ENCODE results near the gene YWHAE. TPM values are rescaled to one million over a fixed set of nuclear protein-coding genes. Genes with fewer than 3 reads are reported as not detected.
"Not testable (repeated sequence)": the region's sequence is repeated elsewhere in the genome, so short reads cannot be mapped to it uniquely, and the experiment has no call there.

Gene YWHAE
- total and polyA plus RNA-seq, 9 of the 15 experiments (the other 6 are each of a cell fraction or from before 2014, with no cell fraction given): 184 to 727 (median 448) TPM

- Histone ChIP-seq H3K4me3 (no peak overlapping the region), H3K27me3 (ENCODE audit: control insufficient read depth in 2 of 2, insufficient read depth in 2 of 2, low read length in 2 of 2) (no peaks in the 10 kb centered on the region), H3K79me2 (ENCODE audit: control insufficient read depth, insufficient read depth, low read length) (peaks cover 68% of the 10 kb centered on the region), H3K36me3 (ENCODE audit: control insufficient read depth, insufficient read depth, low read length) (peaks cover 22% of the 10 kb centered on the region; the same call in 1 of the 3 replicates), H3K9me1 (ENCODE audit: control insufficient read depth, insufficient read depth, low read length) (no peaks in the 10 kb centered on the region), H3K4me1 (replicated peaks in 1 of 2; ENCODE audit: control insufficient read depth in 2 of 2, insufficient read depth in 2 of 2, low read length in 2 of 2) (no peaks in the 10 kb centered on the region; a peak in 1 of 5 replicates), H3K4me2 (ENCODE audit: insufficient read depth, low read length) (no peak overlapping the region), H3K9ac (ENCODE audit: insufficient read depth in 1 of 2, low read depth in 2 of 2, low read length in 2 of 2) (no peak overlapping the region), H4K20me1 (replicated peaks; ENCODE audit: control insufficient read depth, insufficient read depth, low read length) (peaks cover 4% of the 10 kb centered on the region; the same call in 1 of the 2 replicates), H2AFZ (ENCODE audit: low read depth, low read length) (no peak overlapping the region), H3K27ac (ENCODE audit: extremely low read depth, low read depth, low read length) (no peak overlapping the region), H3K9me3 (replicated peaks; ENCODE audit: control insufficient read depth, insufficient read depth, low read depth, low read length) (no peaks in the 10 kb centered on the region)
- POLR2A ChIA-PET: interaction anchor here (0.7 to 1.1 kb wide), 2 partner anchors 10 to 12 kb away, joined by 3 to 4 read pairs; partner anchors contain the start of gene CRK
- TF ChIP-seq ZBTB7A (IDR thresholded peaks at IDR 0.05; ENCODE audit: borderline replicate concordance, control insufficient read depth, low read depth, low read length): no peak
- no peak for TF ChIP-seq ZFP1 (CRISPR knock-in tag; IDR thresholded peaks at IDR 0.05)
- no peak for TF ChIP-seq ZBTB11 (CRISPR knock-in tag; IDR thresholded peaks at IDR 0.05)
- no peak for TF ChIP-seq U2AF2 (optimal IDR thresholded peaks at IDR 0.05; ENCODE audit: low read depth, low read length)
- TF ChIP-seq BHLHE40 (IDR thresholded peaks at IDR 0.05; ENCODE audit: low read length): no peak
- no peak for TF ChIP-seq ARHGAP35 (IDR thresholded peaks at IDR 0.05; ENCODE audit: partially characterized antibody)
- no peak for TF ChIP-seq ZNF668 (CRISPR knock-in tag; IDR thresholded peaks at IDR 0.05)
- no peak for TF ChIP-seq RBM14 (IDR thresholded peaks at IDR 0.05; ENCODE audit: borderline replicate concordance, insufficient read depth, low read depth, low read length)
- TF ChIP-seq ZNF75A (CRISPR knock-in tag; IDR thresholded peaks at IDR 0.05): no peak
- no peak for TF ChIP-seq XRCC3 (IDR thresholded peaks at IDR 0.05)
- TF ChIP-seq KAT2B (IDR thresholded peaks at IDR 0.05; ENCODE audit: low read depth, low read length): no peak
- TF ChIP-seq ZNF263 (CRISPR knock-in tag; IDR thresholded peaks at IDR 0.05; ENCODE audit: borderline replicate concordance): no peak
- no TSS peak for BruUV-seq (replicated peaks)
- WGBS (ENCODE audit: insufficient coverage, low coverage, missing lambda C conversion rate): 85% methylated on average over 7 of the region's 12 CpGs
- FAIRE-seq: no peak
- in situ Hi-C loops (cut with MboI): no loop called here
- intact Hi-C loops (cut with micrococcal nuclease): no loop called here
- CTCF ChIA-PET (ENCODE audit: low intra/inter-chr PET ratio): no interaction called here
- no peak for ATAC-seq
- no peak for DNase-seq (ENCODE audit: extremely low read depth in 1 of 4, low spot score in 3 of 4)
Observed at GRCh38 chr17:1446201-1446600, 46.2 kb upstream of the YWHAE start.

DNA sequence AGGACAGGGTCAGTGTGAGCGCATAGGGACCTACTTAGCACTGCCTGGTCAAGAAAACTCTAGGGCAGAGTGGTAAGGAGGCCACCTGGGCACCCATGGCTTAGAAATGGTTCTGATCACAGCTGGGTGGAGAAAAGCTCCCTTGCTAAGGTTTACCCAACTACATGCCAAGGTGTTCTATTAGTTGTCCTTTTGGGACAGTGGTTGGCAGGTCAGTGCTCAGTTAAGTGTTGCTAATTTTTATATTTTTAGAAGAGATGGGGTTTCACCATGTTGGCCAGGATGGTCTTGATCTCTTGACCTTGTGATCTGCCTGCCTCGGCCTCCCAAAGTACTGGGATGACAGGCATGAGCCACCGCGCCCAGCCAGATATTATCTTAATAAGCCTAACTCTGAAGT is 45.7 kb upstream of the YWHAE start:
- 60% methylated on average over 4 of the region's 4 CpGs for WGBS (ENCODE audit: insufficient coverage, low coverage, missing lambda C conversion rate)
- H3K79me2 ChIP-seq (ENCODE audit: control insufficient read depth, insufficient read depth, low read length): peaks cover 69% of the 10 kb centered on the region
- H3K9me1 ChIP-seq (ENCODE audit: control insufficient read depth, insufficient read depth, low read length); H4K20me1 ChIP-seq (replicated peaks; ENCODE audit: control insufficient read depth, insufficient read depth, low read length); H3K9ac ChIP-seq (ENCODE audit: insufficient read depth in 1 of 2, low read depth in 2 of 2, low read length in 2 of 2); H3K4me3 ChIP-seq; H2AFZ ChIP-seq (ENCODE audit: low read depth, low read length); intact Hi-C loops (cut with micrococcal nuclease); H3K27me3 ChIP-seq (ENCODE audit: control insufficient read depth in 2 of 2, insufficient read depth in 2 of 2, low read length in 2 of 2); H3K9me3 ChIP-seq (replicated peaks; ENCODE audit: control insufficient read depth, insufficient read depth, low read depth, low read length); H3K27ac ChIP-seq (ENCODE audit: extremely low read depth, low read depth, low read length); BruUV-seq (replicated peaks); H3K4me1 ChIP-seq (replicated peaks in 1 of 2; ENCODE audit: control insufficient read depth in 2 of 2, insufficient read depth in 2 of 2, low read length in 2 of 2); H3K4me2 ChIP-seq (ENCODE audit: insufficient read depth, low read length); ATAC-seq; FAIRE-seq; in situ Hi-C loops (cut with MboI); DNase-seq (ENCODE audit: extremely low read depth in 1 of 4, low spot score in 3 of 4); CTCF ChIA-PET (ENCODE audit: low intra/inter-chr PET ratio): not testable (repeated sequence)
- POLR2A ChIA-PET: interaction anchor here (0.7 kb wide), 1 partner anchor 12 kb away, joined by 3 read pairs; no protein-coding TSS in a partner anchor
- H3K36me3 ChIP-seq (ENCODE audit: control insufficient read depth, insufficient read depth, low read length): peaks cover 26% of the 10 kb centered on the region; the same call in 1 of the 3 replicates

All from K562 (cell line).